NCI-H524 treated with DMSO at 0.1 percent for 48 hours (cell line): ENCODE results near the gene NEK11.
A peak's percentile ranks its signal among the peaks of the same experiment; 100 is the strongest.
"Not testable (repeated sequence)": the region's sequence is repeated elsewhere in the genome, so short reads cannot be mapped to it uniquely, and the experiment has no call there.

ENCODE experiments used
- DNase-seq: peaks from one replicate; lab custom pipeline; 2025; lab: John Stamatoyannopoulos, UW

Gene NEK11

DNA sequence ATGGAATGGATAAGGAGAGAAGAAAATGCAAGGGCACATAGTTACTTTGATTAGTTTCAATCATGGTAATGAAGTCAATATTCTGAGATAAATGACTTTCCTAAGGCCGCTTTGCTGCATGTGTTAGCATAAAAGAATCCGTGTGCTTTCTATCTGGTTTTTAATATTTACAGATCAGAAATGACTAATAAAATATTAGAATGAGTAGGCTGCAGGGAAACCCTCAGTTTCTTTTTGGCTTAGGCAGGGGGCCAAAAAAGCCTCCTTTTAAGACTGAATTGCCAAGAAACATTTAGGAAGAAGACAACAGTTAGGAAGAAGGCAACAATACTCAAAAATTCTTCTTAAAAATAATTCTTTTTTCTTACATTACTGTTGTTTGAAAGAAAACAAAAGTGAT, 11.6 kb downstream of the NEK11 start:
- no peak for DNase-seq

DNA sequence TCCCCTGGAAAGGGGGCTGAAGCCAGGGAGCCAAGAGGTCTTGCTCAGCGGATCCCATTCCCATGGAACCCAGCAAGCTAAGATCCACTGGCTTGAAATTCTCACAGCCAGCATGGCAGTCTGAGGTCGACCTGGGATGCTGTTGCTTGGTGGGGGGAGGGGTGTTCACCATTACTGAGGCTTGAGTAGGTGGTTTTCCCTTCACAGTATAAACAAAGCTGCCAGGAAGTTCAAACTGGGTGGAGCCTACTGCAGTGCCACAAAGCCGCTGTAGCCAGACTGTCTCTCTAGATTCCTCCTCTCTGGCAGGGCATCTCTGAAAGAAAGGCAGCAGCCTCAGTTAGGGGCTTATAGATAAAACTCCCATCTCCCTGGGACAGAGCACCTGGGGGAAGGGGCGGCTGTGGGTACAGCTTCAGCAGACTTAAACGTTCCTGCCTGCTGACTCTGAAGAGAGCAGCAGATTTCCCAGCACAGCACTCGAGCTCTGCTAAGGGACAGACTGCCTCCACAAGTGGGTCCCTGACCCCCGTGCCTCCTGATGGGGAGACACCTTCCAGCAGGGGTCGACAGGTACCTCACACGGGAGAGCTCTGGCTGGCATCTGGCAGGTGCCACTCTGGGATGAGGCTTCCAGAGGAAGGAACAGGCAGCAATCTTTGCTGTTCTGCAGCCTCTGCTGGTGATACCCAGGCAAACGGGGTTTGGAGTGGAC, 15.8 kb downstream of the NEK11 start:
- not testable (repeated sequence) for DNase-seq

DNA sequence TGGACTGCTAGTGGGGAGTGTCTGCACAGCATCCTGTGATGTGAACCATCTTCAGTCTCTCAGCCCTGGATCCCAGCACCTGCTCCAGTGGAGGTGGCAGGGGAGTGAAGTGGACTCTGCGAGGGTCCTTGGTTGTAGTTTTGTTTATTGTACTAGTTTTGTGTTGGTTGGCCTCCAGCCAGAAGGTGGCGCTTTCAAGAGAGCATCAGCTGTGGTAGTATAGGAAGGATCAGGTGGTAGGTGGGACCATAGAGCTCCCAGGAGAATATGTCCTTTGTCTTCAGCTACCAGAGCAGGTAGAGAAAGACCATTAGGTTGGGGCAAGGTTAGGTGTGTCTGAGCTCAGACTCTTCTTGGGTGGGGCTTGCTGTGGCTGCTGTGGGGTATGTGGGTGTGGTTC, 20.9 kb downstream of the NEK11 start:
- no peak for DNase-seq

DNA sequence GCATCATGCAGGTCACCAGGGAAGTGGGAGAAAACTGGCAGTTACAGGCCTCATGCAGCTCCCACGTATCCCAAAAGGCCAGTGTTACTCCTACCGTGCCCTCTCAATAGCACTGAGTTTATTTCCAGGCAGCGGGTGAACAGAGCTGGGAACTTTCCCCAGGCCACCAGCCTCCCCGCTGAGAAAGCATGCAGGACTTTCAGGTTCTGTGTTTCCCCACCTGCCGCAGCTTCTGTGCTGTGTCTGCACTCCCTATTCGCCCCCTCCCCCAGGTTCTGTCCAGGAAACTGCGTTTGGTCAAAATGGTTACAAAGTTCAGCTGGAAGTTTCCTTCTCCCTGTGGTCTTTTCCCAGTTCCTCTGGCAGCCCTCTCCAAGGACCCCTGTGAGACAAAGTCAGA, 21.4 kb downstream of the NEK11 start:
- DNase-seq = no peak

DNA sequence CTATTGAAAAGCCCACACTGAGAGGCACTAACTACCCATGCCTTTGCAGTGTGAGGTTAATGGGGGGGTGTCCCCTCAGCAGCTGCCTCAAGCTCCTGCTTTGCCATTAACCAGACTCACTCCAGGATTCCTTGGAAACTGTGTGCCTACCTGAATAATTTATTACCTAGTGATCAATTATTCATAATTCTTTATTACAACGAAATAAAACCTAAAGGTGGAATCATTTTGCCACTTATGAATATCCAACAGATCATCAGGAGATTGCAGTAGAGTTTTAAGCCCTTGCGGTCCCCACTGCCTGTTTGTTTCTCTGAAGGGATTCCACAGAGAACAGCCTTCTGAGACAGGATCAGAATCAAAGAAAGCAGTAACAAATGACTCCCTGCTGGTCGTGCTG, 23.3 kb downstream of the NEK11 start:
- no peak for DNase-seq

DNA sequence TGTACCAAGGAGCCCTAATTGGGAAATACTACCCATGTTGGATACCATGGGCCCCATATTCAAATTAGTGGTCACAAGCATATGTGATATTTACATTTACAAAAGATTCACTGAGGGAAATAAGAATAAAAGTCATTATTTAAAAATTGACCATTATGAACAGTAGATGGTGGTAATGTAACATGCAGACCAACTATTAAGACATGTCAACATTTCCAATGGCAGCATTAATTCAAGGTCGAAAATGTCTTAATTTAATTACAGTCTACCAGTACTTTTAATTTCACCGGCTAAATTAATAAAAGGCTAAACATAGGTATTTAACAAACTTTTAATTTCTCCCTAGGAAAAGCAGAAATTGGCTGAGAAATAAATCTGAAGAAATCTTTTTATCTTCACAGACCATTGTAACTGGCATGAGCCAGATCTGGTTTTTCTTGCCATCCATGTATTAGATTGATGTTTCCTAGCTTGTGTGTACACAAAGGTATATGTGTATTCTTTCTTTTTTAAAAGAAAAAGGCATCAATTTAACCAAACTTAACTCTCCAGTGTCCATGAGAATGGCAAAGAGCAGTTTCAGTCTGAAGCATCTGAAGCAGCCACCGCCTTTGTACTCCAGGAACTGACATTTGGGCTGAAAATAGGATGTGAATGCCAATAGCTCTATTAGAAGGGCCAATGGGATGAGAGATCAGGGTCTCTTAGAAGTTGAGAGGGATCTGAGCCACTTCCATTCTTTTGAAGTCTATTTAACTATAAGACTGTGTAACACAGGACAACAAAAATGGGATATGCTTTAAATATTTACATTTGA, 26.6 kb downstream of the NEK11 start:
- DNase-seq = no peak

DNA sequence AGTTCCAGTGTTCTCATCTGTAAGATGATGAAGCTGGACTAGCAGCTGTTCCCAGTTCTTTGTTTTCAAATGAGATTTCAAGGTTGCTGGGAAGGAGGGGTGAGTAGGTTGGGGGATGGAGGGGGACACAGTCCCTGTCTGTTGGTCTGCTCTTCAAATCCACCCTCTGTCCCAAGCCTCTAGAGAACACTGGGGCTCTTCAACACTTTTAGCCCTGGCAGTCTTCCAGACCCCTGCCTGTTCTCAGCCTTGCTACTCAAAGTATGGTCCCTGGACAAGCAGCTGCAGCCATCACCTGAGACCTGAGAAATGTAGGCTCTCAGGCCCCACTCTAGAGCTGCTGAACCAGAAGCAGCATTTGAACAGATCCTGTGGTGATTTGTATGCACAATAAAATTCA, 41.3 kb downstream of the NEK11 start:
- peak; percentile 49 for DNase-seq

DNA sequence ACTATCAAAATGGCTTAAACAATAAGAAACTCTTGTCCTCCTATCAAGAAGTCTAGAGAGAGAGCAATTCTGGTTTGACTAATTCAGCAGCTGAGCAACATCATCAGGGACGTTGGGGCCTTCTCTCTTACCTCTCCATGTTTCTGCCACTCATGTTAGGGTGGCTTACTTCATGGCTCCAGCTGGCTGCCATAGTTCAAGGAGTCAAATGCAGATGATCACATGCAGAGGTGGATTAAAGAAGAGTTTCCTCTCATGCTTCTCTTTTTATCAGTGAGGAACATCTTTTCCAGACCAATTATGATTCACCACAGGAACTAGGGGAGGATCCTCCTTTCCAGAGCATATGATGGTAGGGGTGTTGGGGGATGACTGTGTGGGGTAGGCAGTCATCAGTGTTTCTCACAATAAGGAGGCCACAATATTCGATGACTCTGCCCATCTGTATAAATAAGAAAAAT, 45.5 kb downstream of the NEK11 start:
- DNase-seq = no peak

DNA sequence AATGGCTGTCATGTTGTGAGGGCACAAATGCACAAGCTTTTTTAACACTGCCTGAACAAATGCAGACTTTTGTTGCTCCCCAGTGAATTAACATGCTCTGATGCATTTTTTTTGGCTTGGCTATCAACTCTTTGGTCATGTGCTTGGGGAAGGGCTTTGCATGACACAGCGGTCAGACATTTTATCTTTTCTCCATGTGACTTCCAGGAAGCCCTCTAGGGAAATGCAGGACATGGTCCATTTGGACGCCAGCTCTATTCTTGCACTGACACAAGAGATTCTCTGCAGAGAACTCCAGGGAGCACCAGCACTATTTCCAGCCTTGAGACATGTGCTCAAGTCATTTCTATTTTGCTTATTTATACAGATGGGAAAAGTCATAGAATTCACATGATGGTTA, 46.2 kb downstream of the NEK11 start:
- DNase-seq = no peak

DNA sequence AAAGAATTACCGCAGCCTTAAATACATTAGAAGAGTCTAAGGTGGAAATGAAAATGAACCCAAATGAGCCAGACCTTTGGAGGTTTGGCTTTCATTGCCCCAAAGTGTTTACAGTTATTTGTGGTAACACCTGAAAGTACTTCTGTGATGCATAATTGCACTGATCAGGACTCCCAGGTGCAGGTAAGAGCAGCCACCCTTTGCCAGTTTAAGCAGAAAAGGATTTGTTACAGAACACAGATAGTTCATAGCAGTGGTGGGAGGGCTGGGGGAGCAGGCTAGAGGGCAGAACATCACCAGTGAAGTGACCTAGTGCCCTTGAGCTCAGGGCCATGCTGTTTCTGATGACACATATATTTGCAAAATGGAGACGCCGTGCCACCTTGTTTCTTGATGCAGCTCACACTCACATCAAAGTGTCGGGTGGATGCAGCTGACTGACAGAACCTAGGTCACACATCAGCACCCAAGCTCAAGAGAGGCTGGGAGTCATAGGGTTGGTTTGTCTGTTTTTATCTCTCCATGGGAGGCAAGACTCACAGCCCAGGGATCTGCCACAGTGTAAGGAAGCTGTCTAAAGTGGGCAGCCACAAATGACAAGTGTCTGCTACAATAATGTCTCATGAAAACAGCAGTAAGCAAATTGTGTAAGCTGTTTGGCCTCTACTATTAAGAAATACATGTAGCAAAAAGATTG, 49.1 kb downstream of the NEK11 start:
- no peak for DNase-seq

DNA sequence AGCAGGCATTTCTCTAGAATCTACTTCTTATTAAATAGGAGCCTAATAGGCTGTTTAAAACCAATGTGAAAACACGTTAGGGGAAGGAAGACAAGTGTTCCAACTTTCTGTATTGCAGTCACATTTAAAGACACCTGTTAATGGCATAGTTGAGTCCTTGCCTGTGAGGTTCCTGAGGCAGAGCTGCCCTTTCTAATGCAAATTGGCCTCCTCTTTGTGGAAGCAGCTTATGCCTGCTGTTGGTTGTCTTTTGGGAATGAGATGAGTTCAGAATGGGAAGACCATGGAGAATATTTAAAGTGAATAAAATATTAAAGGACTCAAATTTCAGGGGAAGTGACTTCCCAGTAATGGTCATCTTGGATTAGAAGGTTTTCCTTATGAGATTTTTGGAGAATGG, 51.2 kb downstream of the NEK11 start:
- no peak for DNase-seq

DNA sequence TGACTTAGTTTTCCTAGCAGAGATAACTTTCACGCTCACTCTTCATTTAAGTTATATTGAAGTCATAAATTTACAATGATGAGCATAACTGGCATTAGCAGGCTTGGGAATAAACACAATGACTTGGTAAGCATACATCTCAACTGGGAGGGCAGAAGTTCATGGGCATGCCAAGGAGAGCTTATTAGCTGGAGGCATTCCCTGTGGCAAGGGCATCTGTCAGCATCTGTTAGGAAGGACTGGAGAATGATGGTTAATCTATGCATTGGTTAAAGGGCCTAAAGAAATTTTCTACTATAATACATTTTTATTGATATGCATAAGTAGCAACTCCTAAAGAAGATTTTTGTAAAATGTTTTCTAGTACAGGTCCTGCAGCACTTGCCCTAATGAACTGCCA, 52.4 kb downstream of the NEK11 start:
- DNase-seq = no peak

DNA sequence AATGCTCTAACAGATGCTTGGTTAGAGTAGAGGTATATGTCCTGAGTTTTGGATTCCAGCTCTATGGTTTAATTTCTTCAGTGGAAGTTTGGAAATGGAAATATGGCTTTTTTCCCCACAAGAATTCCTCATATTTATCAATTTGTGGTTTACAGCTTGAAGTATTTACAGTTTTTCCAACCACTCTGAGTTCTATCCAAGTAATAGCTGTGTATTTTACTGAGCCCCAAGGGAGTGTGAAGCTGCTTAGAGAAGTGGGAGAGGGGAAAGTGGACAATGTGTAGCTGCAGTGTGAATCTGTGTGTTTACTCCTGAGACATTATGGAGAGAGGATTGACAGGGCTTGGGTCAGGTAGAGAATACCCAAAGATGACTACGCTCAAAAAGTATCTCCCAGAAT, 54.5 kb downstream of the NEK11 start:
- DNase-seq = no peak

DNA sequence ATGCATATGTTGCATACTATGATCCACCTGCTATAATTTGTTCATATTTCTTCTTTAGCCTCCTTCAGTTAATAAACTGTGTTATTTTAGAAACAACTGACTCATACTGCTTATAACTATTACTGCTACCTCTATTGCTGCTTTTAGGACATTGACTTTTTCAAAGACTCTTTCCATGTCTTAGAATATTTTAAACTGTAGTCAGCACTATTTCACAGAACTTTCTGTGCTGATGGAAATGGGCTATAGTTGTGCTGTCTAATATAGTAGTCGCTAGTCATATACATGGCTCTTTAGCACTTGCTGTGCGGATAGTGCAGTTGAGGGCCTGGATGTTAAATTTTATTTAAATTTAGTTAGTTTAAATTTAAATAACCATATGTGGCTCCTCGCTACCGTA, 55.6 kb downstream of the NEK11 start:
- no peak for DNase-seq

DNA sequence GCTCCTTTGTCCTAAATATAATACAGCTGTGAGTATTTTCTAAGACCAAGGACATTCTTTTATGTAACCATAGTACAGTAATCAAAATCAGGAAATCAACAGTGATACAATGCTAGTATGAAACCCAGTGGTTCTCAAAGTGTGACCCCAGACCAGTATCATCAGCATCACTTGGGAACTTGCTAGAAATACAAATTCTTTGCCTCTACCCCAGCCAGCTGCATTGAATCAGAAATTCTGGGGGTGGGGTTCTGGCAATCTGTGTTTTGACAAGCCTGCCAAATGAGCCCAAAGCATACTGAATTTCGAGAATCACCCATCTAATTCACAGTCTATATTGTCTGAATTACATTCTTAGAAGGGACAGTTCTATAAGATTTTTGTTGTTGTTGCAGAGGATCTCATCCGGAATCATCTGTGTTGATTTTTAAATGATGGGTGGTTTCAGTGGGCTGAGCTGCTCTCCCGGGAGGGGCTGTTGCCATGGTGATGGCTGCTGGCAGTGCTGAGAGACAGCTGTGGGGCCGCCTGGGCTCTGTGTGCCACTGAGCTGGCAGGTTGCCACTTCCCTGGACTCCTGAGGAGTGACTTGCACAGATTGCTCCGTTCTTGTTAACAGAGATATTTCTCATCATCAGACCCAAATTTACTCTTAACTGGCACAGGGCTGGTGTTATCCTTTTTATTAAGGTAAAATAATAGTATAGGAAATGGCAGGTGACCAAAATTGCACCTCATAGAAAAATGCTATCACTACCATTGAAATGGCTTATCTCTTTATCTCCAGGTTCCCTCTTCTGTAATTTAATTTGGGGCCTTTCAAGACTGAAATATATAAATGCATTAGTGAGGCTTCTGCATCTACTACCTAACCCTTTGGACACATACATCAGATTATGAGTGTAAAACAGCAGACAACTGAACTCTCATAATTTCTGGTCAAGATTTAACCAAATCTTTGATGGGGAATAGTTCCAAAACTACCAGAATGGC, 56.5 kb downstream of the NEK11 start:
- peak; percentile 82 for DNase-seq

DNA sequence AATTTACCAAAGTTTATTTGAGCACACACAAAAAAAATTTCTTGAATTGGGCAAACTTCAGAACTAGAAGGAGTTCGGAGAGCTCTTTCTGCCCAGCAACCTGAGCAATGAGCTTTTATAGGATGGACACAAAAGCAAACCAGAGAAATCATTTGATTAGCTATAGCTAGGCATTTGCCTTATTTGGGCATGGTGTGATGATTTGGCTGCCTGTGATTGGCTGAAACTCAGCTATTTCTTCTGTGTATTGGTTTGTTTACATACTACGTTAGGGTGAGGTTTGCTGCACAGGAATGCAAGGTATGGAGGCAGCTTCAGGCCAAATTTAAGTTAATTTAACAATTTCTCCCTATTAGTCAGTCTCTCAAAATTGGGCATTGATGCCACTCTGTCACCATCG, 65.1 kb downstream of the NEK11 start:
- DNase-seq = no peak

DNA sequence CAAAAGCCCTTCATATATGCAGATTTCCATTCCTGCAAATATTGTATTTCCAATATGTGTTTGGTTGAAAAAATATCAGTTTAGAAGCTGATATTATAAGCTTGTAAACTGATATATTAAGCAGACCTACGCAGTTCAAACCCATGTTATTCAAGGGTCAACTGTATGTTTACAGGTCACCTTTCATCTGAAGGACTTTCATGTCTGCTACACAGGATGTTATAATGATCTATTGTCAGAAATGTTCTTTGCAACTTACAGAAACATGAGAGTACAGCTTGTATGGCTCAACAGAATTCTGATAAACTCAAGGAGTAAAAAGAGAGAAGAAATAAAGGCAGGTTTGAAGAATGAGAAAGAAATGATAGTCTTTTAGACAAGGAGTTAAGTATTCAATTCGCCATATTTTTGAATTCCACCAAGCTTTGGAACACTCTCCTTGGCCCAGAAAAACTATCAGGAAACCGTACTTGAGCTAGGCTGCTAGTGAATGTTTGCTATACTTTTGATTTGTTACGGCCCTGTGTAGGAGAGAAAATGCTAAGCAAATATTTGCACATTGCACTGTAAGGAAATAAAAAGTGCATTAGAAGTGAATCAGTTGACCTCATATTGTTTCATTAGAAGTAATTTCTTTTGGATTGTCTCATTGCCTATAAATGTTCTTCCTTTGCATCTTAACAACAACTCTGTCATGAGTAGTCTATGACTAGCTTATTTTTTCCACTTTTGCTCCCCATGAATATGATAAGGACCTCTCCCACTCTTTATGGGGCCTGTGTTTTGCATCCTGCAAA, 81.2 kb downstream of the NEK11 start:
- no peak for DNase-seq

DNA sequence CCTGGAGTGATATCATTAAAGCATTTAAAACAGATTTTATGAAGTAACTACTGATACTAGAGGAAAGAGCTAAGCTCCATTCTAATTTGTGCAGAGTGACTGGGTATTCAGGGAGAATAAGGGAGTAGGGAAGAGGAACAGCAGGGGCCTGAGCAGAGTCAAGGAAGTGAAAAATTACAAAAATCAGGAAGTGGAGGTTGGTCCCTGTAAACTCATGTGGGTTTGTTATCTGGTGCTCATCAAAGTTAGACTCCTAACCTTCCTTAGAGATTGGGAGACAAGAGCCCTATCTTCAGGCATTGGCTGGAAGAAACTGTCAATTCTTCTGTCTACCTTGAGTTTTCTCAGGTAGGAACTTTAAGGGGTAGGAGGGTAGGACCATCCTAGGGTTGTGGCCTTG, 82.5 kb downstream of the NEK11 start:
- DNase-seq = no peak

DNA sequence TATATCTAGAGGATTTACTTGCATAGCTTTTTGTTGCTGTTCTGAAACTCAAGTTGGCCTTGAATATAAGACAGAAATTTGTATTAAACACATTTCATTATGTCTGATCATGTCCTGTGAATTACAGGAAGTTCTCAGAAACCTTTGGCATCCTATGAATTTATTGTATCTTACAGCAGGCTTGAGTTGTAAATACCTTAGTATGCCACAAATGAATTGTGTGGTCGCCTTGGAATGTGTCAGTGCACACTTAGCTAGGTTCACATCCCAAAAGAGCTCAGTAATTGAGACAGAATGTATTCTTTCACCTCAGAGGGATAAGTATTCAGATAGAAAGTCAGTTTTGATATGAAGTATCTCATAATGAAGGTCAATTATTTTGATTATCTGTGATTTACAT, 83.4 kb downstream of the NEK11 start:
- no peak for DNase-seq

DNA sequence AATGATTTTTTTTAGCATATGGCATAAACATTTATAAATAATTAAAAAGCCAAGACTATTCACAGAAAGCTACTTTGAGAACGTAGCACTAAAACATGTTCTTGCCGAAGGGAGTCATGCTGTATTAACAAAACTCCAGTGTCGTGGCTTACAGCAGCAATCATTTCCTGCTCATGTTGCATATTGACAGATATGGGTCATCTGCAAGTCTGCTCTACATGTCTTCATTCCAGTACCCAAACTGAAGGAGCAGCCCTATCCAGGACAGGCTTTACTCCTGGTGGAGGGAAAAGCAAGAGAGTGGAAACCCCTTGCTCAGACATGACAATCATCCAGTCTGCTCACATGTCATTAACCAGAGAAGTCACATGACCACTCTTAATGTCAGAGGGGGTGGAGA, 87.6 kb downstream of the NEK11 start:
- DNase-seq = no peak

DNA sequence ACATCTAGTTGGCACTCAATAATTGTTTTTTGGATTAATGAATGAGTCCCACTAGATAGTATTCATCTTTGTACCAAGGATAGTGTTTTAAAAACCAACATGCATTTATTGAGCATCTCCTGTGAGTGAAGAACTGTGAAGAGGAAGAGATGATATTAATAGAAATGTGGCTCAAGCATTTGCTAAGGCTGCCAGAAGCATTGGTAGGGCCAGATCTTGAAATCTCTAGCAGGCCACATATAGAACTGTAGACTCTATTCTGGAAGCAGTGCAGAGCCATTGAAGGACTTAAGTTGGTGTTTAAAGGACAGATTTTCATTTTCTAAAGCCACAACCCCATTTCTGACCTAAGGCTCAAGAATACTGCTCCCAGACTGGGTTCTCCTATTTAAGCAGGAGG, 99.0 kb downstream of the NEK11 start:
- DNase-seq = no peak
